ENCODE measurements around the gene SLC3A2. TPM values are rescaled to one million over a fixed set of nuclear protein-coding genes. Genes with fewer than 3 reads are reported as not detected.

SLC3A2 gene
- total RNA-seq, 2 experiments from 2014 or later: 289 to 321 TPM

- no peak for TF ChIP-seq CTCF (conservative IDR thresholded peaks at IDR 0.05; ENCODE audit: low read length)
- Histone ChIP-seq H3K4me2 (ENCODE audit: low read length) (no peak overlapping the region), H3K36me3 (ENCODE audit: insufficient read depth, low read length) (peaks cover 89% of the 10 kb centered on the region), H3K9me2 (ENCODE audit: insufficient read depth, low read length) (no peaks in the 10 kb centered on the region), H3K27ac (ENCODE audit: low read depth, low read length, poor library complexity, severe bottlenecking) (no peak overlapping the region), H2AFZ (ENCODE audit: low read length) (no peak overlapping the region), H3K4me3 (ENCODE audit: low read depth, low read length, poor library complexity, severe bottlenecking) (no peak overlapping the region), H3K79me2 (ENCODE audit: insufficient read depth, low read depth, low read length) (peaks cover 99% of the 10 kb centered on the region), H3K4me1 (ENCODE audit: insufficient read depth, low read length, poor library complexity, severe bottlenecking) (peaks cover 35% of the 10 kb centered on the region), H3K9me3 (ENCODE audit: low read length) (no peaks in the 10 kb centered on the region), H4K20me1 (ENCODE audit: insufficient read depth, low read length) (peaks cover 26% of the 10 kb centered on the region)
- ChIA-PET CTCF (ENCODE audit: unreplicated experiment) (no interaction called here), POLR2A (interaction anchor here (0.6 to 2.3 kb wide), 5 partner anchors 10 to 75 kb away, joined by 3 to 11 read pairs (median 4); no protein-coding TSS in a partner anchor)
- no peak for DNase-seq (ENCODE audit: low spot score)
- BruUV-seq (replicated peaks): no TSS peak
- intact Hi-C loops (cut with micrococcal nuclease; ENCODE audit: unreplicated experiment): no loop called here
Measured at GRCh38 chr11:62865635-62866034, 15.1 kb upstream of the SLC3A2 start.

GRCh38 chr11:62874851-62875250 is 5.8 kb upstream of the SLC3A2 start:
- intact Hi-C loops (cut with micrococcal nuclease; ENCODE audit: unreplicated experiment): no loop called here
- CTCF ChIA-PET (ENCODE audit: unreplicated experiment): no interaction called here
- H3K79me2 ChIP-seq (ENCODE audit: insufficient read depth, low read depth, low read length): peaks cover 88% of the 10 kb centered on the region

More at GRCh38 chr11:62874851-62875250, 5.8 kb upstream of the SLC3A2 start:
- Histone ChIP-seq H3K9me3 (ENCODE audit: low read length) (no peaks in the 10 kb centered on the region), H3K36me3 (ENCODE audit: insufficient read depth, low read length) (peaks cover 93% of the 10 kb centered on the region), H3K4me2 (ENCODE audit: low read length) (no peak overlapping the region), H3K9me2 (ENCODE audit: insufficient read depth, low read length) (no peaks in the 10 kb centered on the region), H4K20me1 (ENCODE audit: insufficient read depth, low read length) (peaks cover 7% of the 10 kb centered on the region; the same call in 1 of the 2 replicates), H3K4me1 (ENCODE audit: insufficient read depth, low read length, poor library complexity, severe bottlenecking) (peaks cover 7% of the 10 kb centered on the region), H3K27ac (ENCODE audit: low read depth, low read length, poor library complexity, severe bottlenecking) (no peak overlapping the region), H3K4me3 (ENCODE audit: low read depth, low read length, poor library complexity, severe bottlenecking) (no peak overlapping the region), H2AFZ (ENCODE audit: low read length) (no peak overlapping the region)
- no peak for DNase-seq (ENCODE audit: low spot score)
- no TSS peak for BruUV-seq (replicated peaks)
- POLR2A ChIA-PET: interaction anchor here (0.7 kb wide), 1 partner anchor 121 kb away, joined by 3 read pairs; the partner anchor contains the start of gene ZBTB3
- TF ChIP-seq CTCF (conservative IDR thresholded peaks at IDR 0.05; ENCODE audit: low read length) (no peak), EZH2phosphoT487 (IDR thresholded peaks at IDR 0.05; ENCODE audit: borderline replicate concordance, low read depth, low read length) (no peak)
